Measurements from ENCODE around the gene ACLY. TPM values are rescaled to one million over a fixed set of nuclear protein-coding genes. Genes with fewer than 3 reads are reported as not detected.

ACLY gene
- total RNA-seq, 1 experiment from 2014 or later, result 279 TPM

- Histone ChIP-seq H3K9ac (ENCODE audit: extremely low read depth, insufficient read length, low read length) (peak within 1 kb of the TSS; percentile 78), H2BK5ac (ENCODE audit: insufficient read length, low read length) (no peak within 1 kb of the TSS), H3K18ac (ENCODE audit: insufficient read length, low read depth, low read length) (peak within 1 kb of the TSS; percentile 59), H3K9me3 (ENCODE audit: control insufficient read depth, low read depth, low read length) (no peaks in the 10 kb centered on the region), H4K20me1 (ENCODE audit: control insufficient read depth, insufficient read depth, insufficient read length) (no peaks in the 10 kb centered on the region), H3K4ac (ENCODE audit: low read depth, low read length) (peak within 1 kb of the TSS; percentile 27; the same call in 1 of the 2 replicates), H3T11ph (ENCODE audit: low read length) (no peak within 1 kb of the TSS), H2BK12ac (ENCODE audit: insufficient read length, low read depth, low read length) (peak within 1 kb of the TSS; percentile 5), H3K56ac (ENCODE audit: insufficient read length, low read depth, low read length) (no peak within 1 kb of the TSS), H2AK5ac (ENCODE audit: insufficient read length, low read length) (no peak within 1 kb of the TSS), H4K91ac (ENCODE audit: insufficient read length, low read depth, low read length) (no peak within 1 kb of the TSS), H2BK15ac (ENCODE audit: low read depth, low read length) (peak within 1 kb of the TSS; percentile 85; the same call in 1 of the 2 replicates), H4K8ac (replicated peaks; ENCODE audit: insufficient read length, low read depth, low read length) (no peak within 1 kb of the TSS), H4K5ac (ENCODE audit: insufficient read length, low read depth, low read length) (no peak within 1 kb of the TSS), H2BK120ac (ENCODE audit: low read depth, low read length, poor library complexity, severe bottlenecking) (no peak within 1 kb of the TSS), H3K27ac (ENCODE audit: insufficient read length, low read depth, low read length) (no peak within 1 kb of the TSS), H2AFZ (ENCODE audit: low read length) (no peak within 1 kb of the TSS), H3K23ac (ENCODE audit: insufficient read length, low read depth, low read length) (no peak within 1 kb of the TSS), H3K4me2 (ENCODE audit: insufficient read depth, insufficient read length, low read length) (peak within 1 kb of the TSS; percentile 91), H3K27me3 (ENCODE audit: insufficient read depth, low read length) (no peaks in the 10 kb centered on the region), H3K79me2 (ENCODE audit: insufficient read depth, low read length) (no peaks in the 10 kb centered on the region), H3K4me1 (ENCODE audit: insufficient read depth, low read length) (no peaks in the 10 kb centered on the region), H3K23me2 (ENCODE audit: insufficient read length, low read depth, low read length, poor library complexity, severe bottlenecking) (peaks cover 12% of the 10 kb centered on the region), H2BK20ac (ENCODE audit: low read depth, low read length, poor library complexity, severe bottlenecking) (no peak within 1 kb of the TSS), H3K79me1 (ENCODE audit: insufficient read depth, low read depth, low read length, poor library complexity, severe bottlenecking) (no peaks in the 10 kb centered on the region), H3K14ac (ENCODE audit: insufficient read depth, low read length) (peak within 1 kb of the TSS; percentile 67)
- TF ChIP-seq CTCF (conservative IDR thresholded peaks at IDR 0.05), result no peak
- DNase-seq, result peak; percentile 88
- peaks cover 4% of the 10 kb centered on the region; the same call in 1 of the 2 replicates for H3K27me3 Mint-ChIP-seq (ENCODE audit: low read depth)
- peak within 1 kb of the TSS; percentile 65 to 93 (median 76); a peak in 5 of 7 replicates for H3K27ac Mint-ChIP-seq
- H3K36me3 Mint-ChIP-seq (ENCODE audit: insufficient read depth in 1 of 3, low read depth in 3 of 3), result peaks cover 16 to 31% (median 25%) of the 10 kb centered on the region in 3 experiments
- peak within 1 kb of the TSS; percentile 76 to 87 for H3K4me3 Mint-ChIP-seq
- no peaks in the 10 kb centered on the region for H3K9me3 Mint-ChIP-seq
- no CpG with 5 or more reads among the region's 71 CpGs for WGBS (ENCODE audit: extremely low coverage, insufficient read length, low lambda C conversion rate)
- peaks cover 23 to 33% of the 10 kb centered on the region in 2 experiments for H3K4me1 Mint-ChIP-seq
These were observed 47.9 kb upstream of the ACLY start, which contains the start of gene CNP for GRCh38 chr17:41966463-41967140. Gene CNP, plus strand, starts transcription at chr17:41966795. Its CDS starts 90 bp downstream, at chr17:41966885.

Data from H9 (cell line).